Activated CD8-positive, alpha-beta memory T cell treated with anti-CD3 and anti-CD28 coated beads, Interleukin-2, amount 10 ng/mL, durations not matched to agents 7 days and 5 days (primary cell): ENCODE results near the gene HIP1. TPM values are rescaled to one million over a fixed set of nuclear protein-coding genes. Genes with fewer than 3 reads are reported as not detected.
"Not testable (repeated sequence)": the region's sequence is repeated elsewhere in the genome, so short reads cannot be mapped to it uniquely, and the experiment has no call there.

Experiments used
- ATAC-seq: fragments of 150-1000 bp; cut with Tn5 transposase; one replicate; pipeline ENCODE4 v1.10.0; 2021; ENCODE audit warnings: moderate library complexity
- CTCF ChIA-PET: fragments of 350-600 bp; sonication (Branson Sonifier 250); formaldehyde crosslinking; loops from one replicate; lab custom pipeline; 2021; ENCODE audit warnings: antibody characterized with exemption; lab: Charles Lee
- DNase-seq: peaks from one replicate; pipeline ENCODE4 v3.0.0-alpha.2; 2020
- H3K27ac Mint-ChIP-seq: one replicate; pipeline ENCODE4 v1.8.0; 2021; ENCODE audit warnings: mild to moderate bottlenecking, mixed read lengths
- H3K27me3 Mint-ChIP-seq: one replicate; pipeline ENCODE4 v1.8.0; 2021; ENCODE audit warnings: mixed read lengths
- H3K36me3 Mint-ChIP-seq: one replicate; pipeline ENCODE4 v1.8.0; 2021; ENCODE audit warnings: mild to moderate bottlenecking, mixed read lengths
- H3K4me1 Mint-ChIP-seq: one replicate; pipeline ENCODE4 v1.8.0; 2021; ENCODE audit warnings: mixed read lengths
- H3K4me3 Mint-ChIP-seq: one replicate; pipeline ENCODE4 v1.8.0; 2021; ENCODE audit warnings: mild to moderate bottlenecking, moderate library complexity, mixed read lengths
- H3K9me3 Mint-ChIP-seq: one replicate; pipeline ENCODE4 v1.8.0; 2022; ENCODE audit warnings: low read depth, mixed read lengths
- total RNA-seq, 2 experiments: library from RNA; stranded (reverse); gene quantifications; one replicate each; pipeline ENCODE4 v1.2.3, GENCODE V29; 2021

The HIP1 gene
- total RNA-seq, 2 experiments from 2014 or later = 7.6 to 11.8 TPM

GRCh38 chr7:75694638-75695399 lies 43.9 kb downstream of the HIP1 start:
- ATAC-seq = no peak
- H3K4me1 Mint-ChIP-seq = no peaks in the 10 kb centered on the region
- H3K27me3 Mint-ChIP-seq = no peaks in the 10 kb centered on the region
- H3K4me3 Mint-ChIP-seq = no peak overlapping the region
- DNase-seq = no peak
- H3K9me3 Mint-ChIP-seq = no peaks in the 10 kb centered on the region
- no peaks in the 10 kb centered on the region for H3K36me3 Mint-ChIP-seq
- CTCF ChIA-PET = no interaction called here
- no peak overlapping the region for H3K27ac Mint-ChIP-seq

DNA sequence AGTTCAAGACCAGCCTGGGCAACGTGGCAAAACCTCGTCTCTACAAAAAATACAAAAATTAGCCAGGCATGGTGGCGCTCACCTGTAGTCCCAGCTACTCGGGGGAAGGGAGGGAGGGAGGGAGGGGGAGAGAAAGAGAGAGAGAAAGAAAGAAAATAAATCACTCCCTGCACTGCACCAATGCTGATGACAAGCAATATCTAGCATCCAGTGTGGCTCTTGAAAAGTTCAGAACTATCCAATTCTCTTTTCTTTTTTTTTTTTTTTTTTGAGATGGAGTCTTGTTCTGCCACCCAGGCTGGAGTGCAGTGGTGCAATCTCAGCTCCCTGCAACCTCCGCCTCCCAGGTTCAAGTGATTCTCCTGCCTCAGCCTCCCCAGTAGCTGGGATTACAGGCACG lies 45.1 kb downstream of the HIP1 start:
- H3K9me3 Mint-ChIP-seq, H3K27ac Mint-ChIP-seq, H3K4me1 Mint-ChIP-seq, CTCF ChIA-PET, DNase-seq, H3K36me3 Mint-ChIP-seq, ATAC-seq, H3K4me3 Mint-ChIP-seq, H3K27me3 Mint-ChIP-seq: not testable (repeated sequence)

- CTCF ChIA-PET = no interaction called here
- no peak overlapping the region for H3K27ac Mint-ChIP-seq
- no peak for ATAC-seq
- no peaks in the 10 kb centered on the region for H3K27me3 Mint-ChIP-seq
- DNase-seq = no peak
- H3K4me3 Mint-ChIP-seq = no peak overlapping the region
- no peaks in the 10 kb centered on the region for H3K36me3 Mint-ChIP-seq
- peaks cover 3% of the 10 kb centered on the region for H3K4me1 Mint-ChIP-seq
- no peaks in the 10 kb centered on the region for H3K9me3 Mint-ChIP-seq
These were observed 46.8 kb downstream of the HIP1 start for GRCh38 chr7:75691793-75692543.

- H3K27me3 Mint-ChIP-seq = no peaks in the 10 kb centered on the region
- no peak overlapping the region for H3K27ac Mint-ChIP-seq
- no peaks in the 10 kb centered on the region for H3K9me3 Mint-ChIP-seq
- peaks cover 3% of the 10 kb centered on the region for H3K4me1 Mint-ChIP-seq
- DNase-seq (no peak), ATAC-seq (no peak)
- CTCF ChIA-PET = no interaction called here
- no peaks in the 10 kb centered on the region for H3K36me3 Mint-ChIP-seq
- no peak overlapping the region for H3K4me3 Mint-ChIP-seq
These were observed 48.6 kb downstream of the HIP1 start for GRCh38 chr7:75690121-75690523.

DNA sequence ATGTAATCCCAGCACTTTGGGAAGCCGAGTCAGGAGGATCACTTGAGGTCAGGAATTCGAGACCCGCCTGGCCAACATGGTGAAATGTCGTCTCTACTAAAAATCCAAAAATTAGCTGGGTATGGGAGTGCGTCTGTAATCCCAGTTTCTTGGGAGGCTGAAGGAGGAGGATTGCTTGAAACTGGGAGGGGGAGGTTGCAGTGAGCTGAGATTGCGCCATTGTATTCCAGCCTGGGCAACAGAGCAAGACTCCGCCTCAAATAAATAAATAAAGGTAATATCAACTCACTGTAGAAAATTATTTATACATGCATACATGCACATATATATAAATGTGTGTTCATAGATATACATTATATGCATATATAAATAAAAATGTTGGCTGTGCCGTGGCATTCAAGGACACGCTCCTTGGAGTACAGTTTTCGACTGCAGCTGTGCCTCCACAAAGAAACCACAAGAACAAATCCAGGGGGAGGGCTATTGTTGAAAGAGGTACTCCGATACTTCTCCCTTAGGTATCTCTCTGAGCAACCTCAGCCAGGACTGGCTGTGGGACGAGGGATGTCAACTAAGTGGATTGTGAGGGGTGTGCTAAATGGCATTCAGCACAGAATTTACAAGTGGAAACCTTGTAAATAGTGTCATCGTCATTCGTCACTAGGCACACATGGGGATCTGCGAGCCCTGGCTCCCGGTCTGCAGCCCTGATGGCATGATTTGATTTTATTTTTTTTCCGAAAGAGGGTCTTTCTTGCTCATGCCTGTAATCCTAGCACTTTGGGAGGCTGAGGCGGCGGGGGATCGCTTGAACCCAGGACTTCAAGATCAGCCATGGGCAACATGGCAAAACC lies 49.3 kb downstream of the HIP1 start:
- no peaks in the 10 kb centered on the region for H3K27me3 Mint-ChIP-seq
- ATAC-seq (no peak), DNase-seq (no peak)
- H3K27ac Mint-ChIP-seq = no peak overlapping the region
- H3K4me3 Mint-ChIP-seq = no peak overlapping the region
- H3K9me3 Mint-ChIP-seq = no peaks in the 10 kb centered on the region
- H3K4me1 Mint-ChIP-seq = peaks cover 3% of the 10 kb centered on the region
- CTCF ChIA-PET = no interaction called here
- H3K36me3 Mint-ChIP-seq = no peaks in the 10 kb centered on the region

DNA sequence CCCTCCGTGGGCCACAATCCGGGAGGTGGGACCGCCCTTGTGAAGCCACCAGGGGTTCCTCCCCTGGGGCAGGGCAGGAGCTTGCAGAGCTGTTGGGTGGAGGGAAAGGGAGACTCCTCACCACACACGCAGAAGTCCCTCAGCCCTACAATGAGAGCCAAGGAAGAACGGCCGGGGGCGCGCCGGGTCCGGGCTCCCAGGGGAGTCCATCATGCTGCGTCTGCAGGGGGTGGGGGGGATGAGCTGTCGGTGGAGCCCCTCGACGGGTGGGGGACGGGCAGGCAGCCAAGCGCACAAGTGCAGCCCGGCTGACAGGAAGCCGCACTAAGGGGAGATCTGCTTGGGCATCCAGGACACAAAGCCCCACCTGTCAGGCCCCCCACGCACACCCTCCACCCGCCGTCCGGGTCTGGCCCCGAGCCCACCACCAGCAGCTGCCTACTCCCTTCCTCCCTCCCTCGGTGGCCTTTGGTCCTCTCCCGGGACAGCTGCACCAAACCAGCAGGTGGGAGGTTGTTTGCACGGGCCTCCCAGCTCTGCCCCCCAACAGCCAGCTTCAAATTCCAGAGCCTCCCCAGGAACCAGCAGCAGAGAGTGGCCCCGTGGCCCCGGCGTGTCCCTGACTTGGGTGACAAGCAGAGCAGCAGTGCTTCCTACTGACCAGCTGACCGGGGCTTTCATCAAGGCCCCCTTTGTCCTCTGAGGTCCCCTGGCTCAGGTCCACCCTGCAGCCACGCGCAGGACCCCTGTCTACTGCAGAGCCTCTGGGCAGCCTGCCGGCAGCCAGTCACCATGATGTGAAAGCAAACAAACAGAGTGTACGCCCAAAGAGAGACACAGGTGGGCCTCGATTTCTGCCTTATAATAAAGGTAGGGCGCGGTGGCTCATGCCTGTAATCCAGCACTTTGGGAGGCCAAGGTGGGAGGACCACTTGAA lies 50.3 kb downstream of the HIP1 start:
- Mint-ChIP-seq H3K9me3 (no peaks in the 10 kb centered on the region), H3K4me1 (peaks cover 3% of the 10 kb centered on the region), H3K4me3 (no peak overlapping the region), H3K36me3 (no peaks in the 10 kb centered on the region), H3K27me3 (no peaks in the 10 kb centered on the region), H3K27ac (no peak overlapping the region)
- ATAC-seq (no peak), DNase-seq (no peak)
- CTCF ChIA-PET = no interaction called here

GRCh38 chr7:75687246-75688088 lies 51.3 kb downstream of the HIP1 start:
- ATAC-seq = no peak
- Mint-ChIP-seq H3K9me3 (no peaks in the 10 kb centered on the region), H3K27ac (no peak overlapping the region), H3K36me3 (no peaks in the 10 kb centered on the region), H3K27me3 (no peaks in the 10 kb centered on the region), H3K4me1 (peaks cover 3% of the 10 kb centered on the region), H3K4me3 (no peak overlapping the region)
- DNase-seq = no peak
- CTCF ChIA-PET = no interaction called here

GRCh38 chr7:75686551-75686950 lies 52.2 kb downstream of the HIP1 start:
- no peak for DNase-seq
- no peaks in the 10 kb centered on the region for H3K9me3 Mint-ChIP-seq
- no peaks in the 10 kb centered on the region for H3K27me3 Mint-ChIP-seq
- peaks cover 3% of the 10 kb centered on the region for H3K4me1 Mint-ChIP-seq
- CTCF ChIA-PET = no interaction called here
- ATAC-seq = no peak
- H3K36me3 Mint-ChIP-seq = no peaks in the 10 kb centered on the region
- no peak overlapping the region for H3K4me3 Mint-ChIP-seq
- H3K27ac Mint-ChIP-seq = no peak overlapping the region

GRCh38 chr7:75682052-75682451 lies 56.7 kb downstream of the HIP1 start:
- H3K27ac Mint-ChIP-seq, H3K27me3 Mint-ChIP-seq, H3K9me3 Mint-ChIP-seq, CTCF ChIA-PET, H3K4me1 Mint-ChIP-seq, H3K4me3 Mint-ChIP-seq, DNase-seq, ATAC-seq, H3K36me3 Mint-ChIP-seq: not testable (repeated sequence)

DNA sequence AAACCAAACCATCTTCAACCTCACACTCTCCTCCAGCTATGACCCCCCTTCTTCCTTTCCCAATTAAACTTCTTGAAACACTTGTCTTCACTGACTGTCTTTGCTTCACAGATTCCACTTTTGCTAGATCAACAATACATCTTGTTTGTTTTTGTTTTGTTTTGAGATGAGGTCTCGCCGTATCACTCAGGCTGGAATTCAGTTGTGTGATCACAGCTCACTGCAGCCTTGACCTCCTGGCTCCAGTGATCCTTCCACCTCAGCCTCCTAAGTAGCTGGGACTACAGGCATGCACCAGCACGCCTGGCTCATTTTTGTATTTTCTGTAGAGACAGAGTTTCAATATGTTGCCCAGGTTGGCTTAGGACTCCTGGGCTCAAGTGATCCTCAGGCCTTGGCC lies 59.7 kb downstream of the HIP1 start:
- CTCF ChIA-PET = interaction anchor here (0.6 kb wide), 1 partner anchor 534 kb away, joined by 3 read pairs; no protein-coding TSS in a partner anchor
- peaks cover 5% of the 10 kb centered on the region for H3K9me3 Mint-ChIP-seq
- peaks cover 9% of the 10 kb centered on the region for H3K36me3 Mint-ChIP-seq
- H3K4me3 Mint-ChIP-seq = no peak overlapping the region
- no peak for ATAC-seq
- no peaks in the 10 kb centered on the region for H3K27me3 Mint-ChIP-seq
- no peak for DNase-seq
- no peaks in the 10 kb centered on the region for H3K4me1 Mint-ChIP-seq
- H3K27ac Mint-ChIP-seq = no peak overlapping the region

DNA sequence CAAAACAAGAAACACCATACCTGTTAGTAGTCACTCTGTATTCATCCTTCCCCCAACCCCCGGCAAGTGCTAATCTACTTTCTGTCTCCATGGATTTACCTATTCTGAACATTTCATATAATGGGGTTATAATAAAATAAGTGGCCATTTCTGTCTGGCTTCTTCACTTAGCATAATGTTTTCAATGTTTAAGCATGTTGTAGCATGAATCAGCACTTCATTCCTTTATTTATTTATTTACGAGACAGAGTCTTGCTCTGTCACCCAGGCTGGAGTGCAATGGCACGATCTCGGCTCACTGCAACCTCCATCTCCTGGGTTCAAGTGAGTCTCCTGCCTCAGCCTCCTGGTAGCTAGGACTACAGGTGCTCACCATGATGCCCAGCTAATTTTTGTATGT lies 69.2 kb downstream of the HIP1 start:
- CTCF ChIA-PET = no interaction called here
- no peaks in the 10 kb centered on the region for H3K4me1 Mint-ChIP-seq
- H3K4me3 Mint-ChIP-seq = no peak overlapping the region
- H3K27ac Mint-ChIP-seq = no peak overlapping the region
- ATAC-seq = no peak
- no peak for DNase-seq
- H3K9me3 Mint-ChIP-seq = no peaks in the 10 kb centered on the region
- no peaks in the 10 kb centered on the region for H3K27me3 Mint-ChIP-seq
- H3K36me3 Mint-ChIP-seq = no peaks in the 10 kb centered on the region

GRCh38 chr7:75667938-75668337 lies 70.8 kb downstream of the HIP1 start:
- Mint-ChIP-seq H3K4me3 (no peak overlapping the region), H3K36me3 (no peaks in the 10 kb centered on the region), H3K9me3 (no peaks in the 10 kb centered on the region), H3K27ac (no peak overlapping the region), H3K27me3 (no peaks in the 10 kb centered on the region), H3K4me1 (peaks cover 3% of the 10 kb centered on the region)
- CTCF ChIA-PET = no interaction called here
- DNase-seq = no peak
- no peak for ATAC-seq
